Subcutaneous adipose tissue (tissue), 4 donors: ENCODE results near the gene ABCC4. TPM values are rescaled to one million over a fixed set of nuclear protein-coding genes. Genes with fewer than 3 reads are reported as not detected.

Source experiments
- total RNA-seq, 4 donors: library from RNA; depleted of rRNA; stranded (reverse); fragments of >200 nt; gene quantifications; one replicate each; pipeline ENCODE4 v1.1.0, GENCODE V29; 2016
- TF ChIP-seq, protein P1 (sequence below): fragments of 450-650 bp; IDR thresholded peaks from one replicate; pipeline ENCODE4 v1.5.1; 2016; ENCODE audit warnings: low read depth, mild to moderate bottlenecking, control low read depth, antibody characterized with exemption, moderate library complexity

Gene ABCC4
- total RNA-seq, 4 donors from 2014 or later: 4.1 to 7.7 (median 5.1) TPM

DNA sequence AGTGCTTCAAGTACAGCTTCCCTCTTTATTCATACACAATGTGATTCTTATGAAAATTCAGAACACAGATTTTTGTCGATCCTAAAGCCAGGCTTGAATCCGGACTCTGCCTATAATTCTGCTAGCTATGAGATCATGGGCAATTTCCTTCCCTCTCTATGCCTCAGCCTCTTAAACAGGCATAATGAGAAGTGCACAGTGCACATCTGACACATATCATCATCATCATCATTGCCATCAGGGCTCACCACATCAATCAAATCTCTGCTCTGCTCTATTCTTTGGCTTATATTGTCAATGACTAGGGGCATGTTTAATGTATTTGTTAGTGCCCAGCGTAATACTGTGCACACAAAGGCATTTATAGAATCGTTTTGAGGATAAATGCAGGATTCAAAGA is 269.1 kb downstream of the ABCC4 start:
- TF ChIP-seq, protein P1, sequence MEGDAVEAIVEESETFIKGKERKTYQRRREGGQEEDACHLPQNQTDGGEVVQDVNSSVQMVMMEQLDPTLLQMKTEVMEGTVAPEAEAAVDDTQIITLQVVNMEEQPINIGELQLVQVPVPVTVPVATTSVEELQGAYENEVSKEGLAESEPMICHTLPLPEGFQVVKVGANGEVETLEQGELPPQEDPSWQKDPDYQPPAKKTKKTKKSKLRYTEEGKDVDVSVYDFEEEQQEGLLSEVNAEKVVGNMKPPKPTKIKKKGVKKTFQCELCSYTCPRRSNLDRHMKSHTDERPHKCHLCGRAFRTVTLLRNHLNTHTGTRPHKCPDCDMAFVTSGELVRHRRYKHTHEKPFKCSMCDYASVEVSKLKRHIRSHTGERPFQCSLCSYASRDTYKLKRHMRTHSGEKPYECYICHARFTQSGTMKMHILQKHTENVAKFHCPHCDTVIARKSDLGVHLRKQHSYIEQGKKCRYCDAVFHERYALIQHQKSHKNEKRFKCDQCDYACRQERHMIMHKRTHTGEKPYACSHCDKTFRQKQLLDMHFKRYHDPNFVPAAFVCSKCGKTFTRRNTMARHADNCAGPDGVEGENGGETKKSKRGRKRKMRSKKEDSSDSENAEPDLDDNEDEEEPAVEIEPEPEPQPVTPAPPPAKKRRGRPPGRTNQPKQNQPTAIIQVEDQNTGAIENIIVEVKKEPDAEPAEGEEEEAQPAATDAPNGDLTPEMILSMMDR: no peak

DNA sequence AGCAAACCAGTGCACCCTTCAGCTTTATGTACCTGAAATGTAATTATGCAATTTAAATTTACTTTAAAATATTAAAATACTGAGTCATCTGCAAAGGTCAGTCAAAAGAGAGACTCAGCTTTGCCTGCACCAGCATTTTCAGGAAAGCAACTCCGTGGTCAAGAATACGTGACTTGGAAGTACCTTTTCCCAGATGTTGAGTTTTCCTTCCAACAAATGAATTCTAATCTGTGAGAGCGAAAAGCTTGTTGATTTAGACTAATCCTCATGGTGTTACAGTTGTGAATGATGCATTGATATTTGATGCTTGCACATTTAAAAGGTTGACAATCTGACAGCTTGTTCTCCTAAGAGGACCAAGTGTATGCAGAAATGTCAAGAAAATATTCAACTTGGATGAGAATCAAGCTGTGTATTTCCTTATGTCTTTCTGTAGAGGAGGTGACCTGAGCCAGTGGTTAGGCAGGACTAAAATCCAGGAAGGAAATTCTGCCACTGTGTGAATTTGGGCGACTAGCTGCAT is 270.4 kb downstream of the ABCC4 start:
- TF ChIP-seq, protein P1: no peak

DNA sequence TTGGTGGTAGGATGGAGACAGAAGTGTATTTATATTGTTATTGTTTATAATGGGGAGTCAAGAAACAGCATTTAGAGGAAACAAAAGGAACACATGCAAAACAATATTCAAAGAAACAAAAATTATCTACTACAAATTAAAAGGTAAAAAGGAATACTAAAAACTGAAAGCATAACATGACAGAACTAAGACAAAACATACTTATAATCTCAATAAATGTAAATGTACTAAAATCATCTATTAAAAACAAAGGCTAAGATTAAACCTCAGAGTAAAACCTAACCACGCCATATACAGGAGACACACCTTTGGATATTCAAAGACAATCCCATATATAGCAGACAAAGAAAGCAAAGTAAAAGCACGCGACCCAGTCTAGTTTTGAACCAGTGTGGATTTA is 273.6 kb downstream of the ABCC4 start:
- TF ChIP-seq, protein P1: no peak

DNA sequence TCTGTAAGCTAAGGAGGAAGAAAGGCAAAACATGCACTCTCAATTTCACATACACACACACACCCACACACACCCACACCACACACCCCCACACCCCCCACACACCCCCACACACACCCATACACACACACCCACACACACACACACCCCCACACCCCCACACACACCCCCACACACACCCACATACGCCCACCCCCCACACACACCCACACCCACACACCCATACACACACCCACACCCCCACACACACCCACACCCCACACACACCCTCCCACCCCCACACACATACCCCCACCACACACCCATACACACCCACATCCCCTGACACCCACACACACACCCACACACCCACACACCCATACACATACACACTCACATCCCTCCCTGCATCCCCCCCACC is 276.1 kb downstream of the ABCC4 start:
- TF ChIP-seq, protein P1: no peak

DNA sequence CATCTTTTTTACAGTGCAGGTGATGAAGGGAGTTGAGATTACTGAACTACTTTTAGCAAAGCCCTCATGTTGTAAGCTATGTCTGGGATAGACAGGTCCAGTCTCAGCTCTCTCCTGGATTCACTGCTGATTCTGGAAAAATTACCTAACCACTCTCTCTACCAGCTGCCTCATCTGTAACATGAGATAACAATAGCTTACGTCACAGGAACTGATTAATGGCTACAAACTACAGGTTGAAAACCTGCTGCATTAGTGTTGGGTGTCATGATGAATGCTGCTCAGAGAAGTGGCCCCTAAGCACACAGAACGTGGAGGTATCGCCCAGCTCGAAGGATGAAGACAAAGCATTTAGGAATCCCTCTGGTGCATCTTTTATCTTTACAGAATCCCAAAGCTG is 277.8 kb downstream of the ABCC4 start:
- TF ChIP-seq, protein P1: no peak

DNA sequence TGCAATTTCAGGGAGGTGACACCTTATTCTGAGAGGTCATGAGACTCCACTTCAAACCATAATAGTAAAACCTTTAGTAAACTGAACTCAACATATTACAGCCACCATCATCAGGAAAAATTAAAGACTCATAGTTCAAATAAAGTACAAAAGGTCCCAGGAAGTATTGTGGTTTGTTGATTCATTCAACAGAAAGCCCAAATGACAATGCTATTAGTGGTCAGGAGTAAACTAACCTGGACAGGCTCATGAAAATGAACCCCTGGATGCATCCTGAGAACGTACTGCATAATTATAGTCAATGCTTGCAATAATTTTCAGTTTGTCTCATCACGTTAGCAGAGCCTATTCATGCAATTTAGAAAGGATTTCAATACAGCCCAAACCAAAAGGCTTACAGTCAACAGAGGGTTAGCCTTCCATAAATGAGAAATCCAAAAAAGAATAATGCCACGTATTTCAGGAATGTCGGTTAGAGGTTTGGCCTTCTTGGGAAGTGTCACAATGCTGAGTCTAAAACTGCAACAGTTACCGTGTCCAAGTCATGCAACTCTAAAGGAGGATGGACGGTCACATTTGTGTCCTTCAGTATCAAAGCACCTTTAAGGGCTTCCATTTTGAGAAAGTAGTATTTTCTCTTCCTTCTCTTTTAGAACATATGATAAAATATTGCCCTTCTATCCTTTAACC is 280.8 kb downstream of the ABCC4 start:
- TF ChIP-seq, protein P1: no peak

DNA sequence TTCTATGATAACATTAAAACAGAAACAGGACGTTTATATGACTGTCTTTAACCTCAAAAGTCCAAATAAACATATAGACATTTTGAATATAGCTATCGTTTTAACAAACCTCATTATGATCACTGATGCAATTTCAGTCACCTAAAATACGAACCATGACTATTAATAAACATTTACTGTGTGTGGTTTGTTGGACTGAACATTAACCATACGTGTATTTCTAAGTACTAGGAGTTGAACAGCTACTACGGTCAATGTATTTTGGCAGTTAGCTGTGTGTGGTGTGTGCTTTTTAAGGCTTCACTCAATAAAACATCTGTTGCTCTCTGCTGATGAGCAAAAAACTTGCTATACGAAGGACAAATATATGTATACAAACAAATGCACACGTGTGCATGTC is 281.4 kb downstream of the ABCC4 start:
- TF ChIP-seq, protein P1: no peak
